Upper lobe of right lung (tissue), 1 donor: ENCODE measurements around the gene SEPTIN1. TPM values are rescaled to one million over a fixed set of nuclear protein-coding genes. Genes with fewer than 3 reads are reported as not detected.
"Not testable (repeated sequence)": the region's sequence is repeated elsewhere in the genome, so short reads cannot be mapped to it uniquely, and the experiment has no call there.

Experiments
- ATAC-seq: fragments of 200-7000 bp; cut with Tn5 transposase; one replicate; pipeline ENCODE4 v1.9.1; 2020; ENCODE audit warnings: mild to moderate bottlenecking, moderate library complexity
- DNase-seq: peaks from one replicate; pipeline ENCODE4 v3.0.0-alpha.2; 2020
- H3K27ac ChIP-seq: fragments of 200-600 bp; one replicate; pipeline ENCODE4 v1.8.0; 2022
- H3K27me3 ChIP-seq: fragments of 200-600 bp; one replicate; pipeline ENCODE4 v1.8.0; 2022; ENCODE audit warnings: mild to moderate bottlenecking
- H3K36me3 ChIP-seq: fragments of 200-600 bp; one replicate; pipeline ENCODE4 v1.8.0; 2022
- H3K4me1 ChIP-seq: fragments of 200-600 bp; one replicate; pipeline ENCODE4 v1.8.0; 2022
- H3K4me3 ChIP-seq: fragments of 200-600 bp; one replicate; pipeline ENCODE4 v1.8.0; 2022; ENCODE audit warnings: mild to moderate bottlenecking
- H3K9me3 ChIP-seq: fragments of 200-600 bp; one replicate; pipeline ENCODE4 v1.8.0; 2022
- CTCF ChIP-seq: fragments of 200-600 bp; IDR thresholded peaks from one replicate; pipeline ENCODE4 v1.8.0; 2022; ENCODE audit warnings: antibody characterized with exemption
- intact Hi-C: fragments of 100-400 bp; cut with DNase I; formaldehyde crosslinking; loops from one replicate; pipeline ENCODE4 v1.11.0; 2022
- total RNA-seq: library from RNA; stranded (reverse); fragmentation: NEBNext Ultra II Directional; extraction: Animal tissue kit (Norgen Biotek cat#: 25700); gene quantifications from one replicate; pipeline ENCODE4 v1.2.1, GENCODE V29; 2021
- donor health status: DM: no; HTN: yes; CAD: no; lungs with severe emphysema.

The SEPTIN1 gene
- total RNA-seq, 1 donor from 2014 or later = 8.6 TPM

- DNase-seq = peak; percentile 66
- H3K27ac ChIP-seq = peak overlapping the region; percentile 92
- no peaks in the 10 kb centered on the region for H3K9me3 ChIP-seq
- H3K36me3 ChIP-seq = no peaks in the 10 kb centered on the region
- intact Hi-C loops = no loop called here
- H3K4me3 ChIP-seq = peak overlapping the region; percentile 68
- H3K27me3 ChIP-seq = no peaks in the 10 kb centered on the region
- no peak for TF ChIP-seq CTCF
- H3K4me1 ChIP-seq = no peaks in the 10 kb centered on the region
- ATAC-seq = peak; percentile 2
Observed at GRCh38 chr16:30335598-30336474, 46.5 kb downstream of the SEPTIN1 start.

- H3K4me1 ChIP-seq = not testable (repeated sequence)
Observed at GRCh38 chr16:30335028-30335597, 47.2 kb downstream of the SEPTIN1 start.

GRCh38 chr16:30334473-30334989 is 47.8 kb downstream of the SEPTIN1 start:
- intact Hi-C loops, H3K4me1 ChIP-seq, H3K36me3 ChIP-seq, H3K27me3 ChIP-seq, H3K9me3 ChIP-seq: not testable (repeated sequence)
- Histone ChIP-seq H3K27ac (peak overlapping the region; percentile 92), H3K4me3 (peak overlapping the region; percentile 68)
- DNase-seq = peak; percentile 94
- ATAC-seq = peak; percentile 97

More at GRCh38 chr16:30335028-30335597, 47.2 kb downstream of the SEPTIN1 start:
- H3K9me3 ChIP-seq, H3K36me3 ChIP-seq, H3K27me3 ChIP-seq, intact Hi-C loops: not testable (repeated sequence)
- Histone ChIP-seq H3K27ac (peak overlapping the region; percentile 92), H3K4me3 (peak overlapping the region; percentile 68)
- peak; percentile 96 for ATAC-seq
- peak; percentile 95 for DNase-seq

Other genes starting within 250 kb of the SEPTIN1 start
- gene CORO1A, start 199.0 kb downstream of the SEPTIN1 start, total RNA-seq = 70.0 TPM
- gene BOLA2B, start 188.9 kb downstream of the SEPTIN1 start, total RNA-seq = 59.3 TPM
- 49.4 TPM for gene SLX1A, start 188.7 kb downstream of the SEPTIN1 start, total RNA-seq
- gene SULT1A3, start 183.3 kb downstream of the SEPTIN1 start, total RNA-seq = 10.6 TPM
- gene NPIPB13, start 134.1 kb downstream of the SEPTIN1 start, total RNA-seq = 19.9 TPM
- 51.5 TPM for gene CD2BP2, start 27.3 kb downstream of the SEPTIN1 start, total RNA-seq
- 36.0 TPM for gene TBC1D10B, start 12.1 kb downstream of the SEPTIN1 start, total RNA-seq
- gene MYL11, start 7.8 kb downstream of the SEPTIN1 start, total RNA-seq = not detected
- gene ZNF48, start 12.9 kb upstream of the SEPTIN1 start, total RNA-seq = 6.1 TPM
- 4.5 TPM for gene ZNF771, start 25.0 kb upstream of the SEPTIN1 start, total RNA-seq
- 17.9 TPM for gene DCTPP1, start 47.5 kb upstream of the SEPTIN1 start, total RNA-seq
- gene SEPHS2, start 63.3 kb upstream of the SEPTIN1 start, total RNA-seq = 54.9 TPM
- 62.8 TPM for gene ITGAL, start 90.2 kb upstream of the SEPTIN1 start, total RNA-seq
- gene ZNF768, start 144.0 kb upstream of the SEPTIN1 start, total RNA-seq = 25.8 TPM
- 11.5 TPM for gene ZNF747, start 152.3 kb upstream of the SEPTIN1 start, total RNA-seq
- gene ZNF764, start 175.8 kb upstream of the SEPTIN1 start, total RNA-seq = 10.6 TPM
- gene ZNF688, start 189.2 kb upstream of the SEPTIN1 start, total RNA-seq = 13.1 TPM
- 16.3 TPM for gene ZNF785, start 203.1 kb upstream of the SEPTIN1 start, total RNA-seq
- gene ZNF689, start 227.8 kb upstream of the SEPTIN1 start, total RNA-seq = 7.2 TPM